Activated B cell treated with CpG ODN at 0.5 μM for 24 hours (primary cell): ENCODE measurements around the gene OAS2. TPM values are rescaled to one million over a fixed set of nuclear protein-coding genes. Genes with fewer than 3 reads are reported as not detected.

Experiments used
- ATAC-seq: fragments of 200-7000 bp; cut with Tn5 transposase; one replicate; pipeline ENCODE4 v1.10.0; 2021; ENCODE audit warnings: low read depth, mild to moderate bottlenecking, moderate library complexity
- CTCF ChIA-PET: fragments of 350-600 bp; sonication (Branson Sonifier 250); formaldehyde crosslinking; loops from one replicate; lab custom pipeline; 2021; ENCODE audit warnings: antibody characterized with exemption; lab: Charles Lee
- POLR2A ChIA-PET: fragments of 350-600 bp; sonication (Branson Sonifier 250); formaldehyde crosslinking; loops from one replicate; lab custom pipeline; 2021; ENCODE audit warnings: antibody characterized with exemption; lab: Charles Lee
- DNase-seq: peaks from one replicate; pipeline ENCODE4 v3.0.0; 2022
- H3K27ac Mint-ChIP-seq: one replicate; pipeline ENCODE4 v1.8.0; 2020; ENCODE audit warnings: mixed read lengths
- H3K27me3 Mint-ChIP-seq: one replicate; pipeline ENCODE4 v1.8.0; 2021; ENCODE audit warnings: mixed read lengths
- H3K36me3 Mint-ChIP-seq: one replicate; pipeline ENCODE4 v1.8.0; 2021; ENCODE audit warnings: low read depth, mixed read lengths
- H3K4me1 Mint-ChIP-seq: one replicate; pipeline ENCODE4 v1.8.0; 2021; ENCODE audit warnings: mixed read lengths
- H3K4me3 Mint-ChIP-seq: one replicate; pipeline ENCODE4 v1.8.0; 2020; ENCODE audit warnings: mild to moderate bottlenecking, mixed read lengths
- H3K9me3 Mint-ChIP-seq: one replicate; pipeline ENCODE4 v1.8.0; 2020; ENCODE audit warnings: mixed read lengths
- CTCF ChIP-seq: fragments of 200-600 bp; IDR thresholded peaks from one replicate; pipeline ENCODE4 v1.8.0; 2022; ENCODE audit warnings: antibody characterized with exemption, mild to moderate bottlenecking
- intact Hi-C: fragments of 100-400 bp; cut with micrococcal nuclease; formaldehyde crosslinking; loops from one replicate; pipeline ENCODE4 v1.15.1; 2024
- total RNA-seq: library from RNA; stranded (reverse); gene quantifications from 2 replicates; pipeline ENCODE4 v1.2.3, GENCODE V29; 2022

OAS2 gene
- total RNA-seq, 1 donor from 2014 or later, result 51.9 TPM

- no peaks in the 10 kb centered on the region for H3K27me3 Mint-ChIP-seq
- POLR2A ChIA-PET, result interaction anchor here (0.9 to 1.2 kb wide), 4 partner anchors 11 to 175 kb away, joined by 3 to 11 read pairs (median 3); partner anchors contain the start of genes OAS1 and OAS2
- ATAC-seq, result peak; percentile 95
- peak overlapping the region; percentile 3 for H3K4me3 Mint-ChIP-seq
- CTCF ChIA-PET, result interaction anchor here (0.7 to 1.7 kb wide), 3 partner anchors 8 to 93 kb away, joined by 3 to 4 read pairs (median 3); partner anchors contain the start of gene OAS2
- H3K36me3 Mint-ChIP-seq, result peaks cover 85% of the 10 kb centered on the region
- no peak for TF ChIP-seq CTCF
- H3K27ac Mint-ChIP-seq, result peak overlapping the region; percentile 79
- H3K9me3 Mint-ChIP-seq, result peaks cover 3% of the 10 kb centered on the region
- H3K4me1 Mint-ChIP-seq, result peaks cover 30% of the 10 kb centered on the region
- DNase-seq, result no peak
- intact Hi-C loops, result loop anchor here (1.0 kb wide), 1 partner anchor 21 kb away; the partner anchor contains the start of gene OAS2
Measured at GRCh38 chr12:112998987-112999767, 20.9 kb downstream of the OAS2 start.

DNA sequence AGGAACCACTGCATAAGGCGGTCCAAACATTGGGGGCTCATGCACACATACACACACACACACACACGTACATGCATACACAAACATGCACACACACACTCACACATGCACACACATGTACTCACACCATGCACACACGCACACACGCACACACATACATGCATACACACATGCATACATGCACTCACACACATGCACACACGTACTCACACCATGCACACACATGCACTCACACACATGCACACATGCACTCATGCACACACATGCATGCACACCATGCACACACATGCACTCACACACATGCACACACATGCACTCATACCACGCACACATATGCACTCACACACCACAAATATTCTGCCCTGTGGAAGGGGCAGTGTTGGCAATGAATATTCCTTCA, 22.1 kb downstream of the OAS2 start:
- ATAC-seq (no peak), DNase-seq (no peak)
- H3K4me1 Mint-ChIP-seq, result peaks cover 30% of the 10 kb centered on the region
- H3K4me3 Mint-ChIP-seq, result no peak overlapping the region
- no peak overlapping the region for H3K27ac Mint-ChIP-seq
- POLR2A ChIA-PET, result no interaction called here
- intact Hi-C loops, result no loop called here
- H3K36me3 Mint-ChIP-seq, result peaks cover 89% of the 10 kb centered on the region
- CTCF ChIA-PET, result no interaction called here
- no peaks in the 10 kb centered on the region for H3K27me3 Mint-ChIP-seq
- TF ChIP-seq CTCF, result no peak
- peaks cover 3% of the 10 kb centered on the region for H3K9me3 Mint-ChIP-seq

- no peak for TF ChIP-seq CTCF
- peaks cover 30% of the 10 kb centered on the region for H3K4me1 Mint-ChIP-seq
- intact Hi-C loops, result no loop called here
- no peak overlapping the region for H3K27ac Mint-ChIP-seq
- ChIA-PET POLR2A (interaction anchor here (0.5 to 0.6 kb wide), 3 partner anchors 56 to 183 kb away, joined by 3 to 7 read pairs (median 3); partner anchors contain the start of genes DDX54, OAS3 and RITA1), CTCF (interaction anchor here (0.6 to 0.8 kb wide), 2 partner anchors 9 to 13 kb away, joined by 4 read pairs; no protein-coding TSS in a partner anchor)
- no peak for ATAC-seq
- H3K4me3 Mint-ChIP-seq, result no peak overlapping the region
- peaks cover 87% of the 10 kb centered on the region for H3K36me3 Mint-ChIP-seq
- peaks cover 3% of the 10 kb centered on the region for H3K9me3 Mint-ChIP-seq
- DNase-seq, result no peak
- H3K27me3 Mint-ChIP-seq, result no peaks in the 10 kb centered on the region
Measured at GRCh38 chr12:113002155-113002554, 23.8 kb downstream of the OAS2 start.

DNA sequence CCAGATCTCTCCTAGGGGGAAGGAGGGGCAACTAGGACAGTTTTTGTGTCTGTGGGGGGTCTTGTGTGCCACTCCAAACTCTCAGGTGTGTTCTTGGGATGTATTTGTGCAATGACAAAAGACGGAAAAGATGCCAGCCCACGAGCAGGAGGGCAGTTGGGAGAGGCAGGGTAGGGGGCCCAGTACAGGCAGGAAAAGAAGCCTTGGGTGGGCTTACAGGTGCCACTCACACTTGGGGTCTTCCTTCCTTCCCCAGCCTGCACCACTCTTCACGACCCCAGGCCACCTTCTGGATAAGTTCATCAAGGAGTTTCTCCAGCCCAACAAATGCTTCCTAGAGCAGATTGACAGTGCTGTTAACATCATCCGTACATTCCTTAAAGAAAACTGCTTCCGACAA, 24.4 kb downstream of the OAS2 start:
- H3K4me3 Mint-ChIP-seq, result no peak overlapping the region
- H3K36me3 Mint-ChIP-seq, result peaks cover 87% of the 10 kb centered on the region
- ChIA-PET POLR2A (no interaction called here), CTCF (interaction anchor here (1.4 kb wide), 1 partner anchor 10 kb away, joined by 3 read pairs; no protein-coding TSS in a partner anchor)
- intact Hi-C loops, result no loop called here
- H3K27me3 Mint-ChIP-seq, result no peaks in the 10 kb centered on the region
- no peak for TF ChIP-seq CTCF
- H3K9me3 Mint-ChIP-seq, result peaks cover 3% of the 10 kb centered on the region
- ATAC-seq (no peak), DNase-seq (no peak)
- no peak overlapping the region for H3K27ac Mint-ChIP-seq
- H3K4me1 Mint-ChIP-seq, result peaks cover 27% of the 10 kb centered on the region

- Mint-ChIP-seq H3K4me3 (no peak overlapping the region), H3K4me1 (peaks cover 17% of the 10 kb centered on the region), H3K27me3 (no peaks in the 10 kb centered on the region), H3K27ac (no peak overlapping the region), H3K36me3 (peaks cover 87% of the 10 kb centered on the region), H3K9me3 (peaks cover under 1% of the 10 kb centered on the region)
- ChIA-PET CTCF (interaction anchor here (1.4 kb wide), 1 partner anchor 11 kb away, joined by 3 read pairs; no protein-coding TSS in a partner anchor), POLR2A (no interaction called here)
- DNase-seq, result no peak
- no peak for TF ChIP-seq CTCF
- ATAC-seq, result no peak
- intact Hi-C loops, result no loop called here
Measured at GRCh38 chr12:113003636-113004035, 25.3 kb downstream of the OAS2 start.
